K562 (cell line): Measurements from ENCODE around the gene C1orf122. TPM values are rescaled to one million over a fixed set of nuclear protein-coding genes. Genes with fewer than 3 reads are reported as not detected.

Experiments used
- BCOR ChIP-seq: fragments of 450-650 bp; IDR thresholded peaks from 2 replicates; pipeline ENCODE4 v1.6.1; 2016
- CBFB ChIP-seq: sonication (generic); formaldehyde crosslinking; IDR thresholded peaks from 2 replicates; pipeline ENCODE4 v1.4.0; 2020; ENCODE audit warnings: mild to moderate bottlenecking, missing genetic modification reagents
- DPF2 ChIP-seq: fragments of 450-650 bp; IDR thresholded peaks from 2 replicates; pipeline ENCODE4 v1.6.1; 2016
- FIP1L1 ChIP-seq: fragments of 200-400 bp; formaldehyde crosslinking; IDR thresholded peaks from 2 replicates; pipeline ENCODE4 v1.6.1; 2018; ENCODE audit warnings: mild to moderate bottlenecking, low read depth, low read length; ENCODE audit not compliant: poor library complexity, severe bottlenecking
- FUS ChIP-seq: fragments of 200-400 bp; formaldehyde crosslinking; optimal IDR thresholded peaks from 2 replicates; pipeline ENCODE3; 2017; ENCODE audit warnings: low read depth, low read length
- HIVEP1 ChIP-seq: fragments of 250-450 bp; sonication (Bioruptor Pico); IDR thresholded peaks from 2 replicates; pipeline ENCODE4 v1.4.0; 2020; ENCODE audit warnings: mild to moderate bottlenecking
- HNRNPLL ChIP-seq: fragments of 200-400 bp; formaldehyde crosslinking; IDR thresholded peaks from 2 replicates; pipeline ENCODE4 v1.6.1; 2017; ENCODE audit warnings: low read length, low read depth, mild to moderate bottlenecking; ENCODE audit not compliant: poor library complexity, severe bottlenecking
- MAZ ChIP-seq, 2 experiments: fragments of 450-650 bp in 1 of 2; sonication (generic) in 1 of 2; formaldehyde crosslinking; IDR thresholded peaks in 1 of 2; conservative IDR thresholded peaks in 1 of 2; 2 replicates each; pipeline versions ENCODE4 v1.4.0 to v1.5.0; 2020; ENCODE audit warnings: mild to moderate bottlenecking in 1 of 2, missing genetic modification reagents in 1 of 2
- NCOA4 ChIP-seq: fragments of 450-650 bp; IDR thresholded peaks from 2 replicates; pipeline ENCODE4 v1.6.1; 2018; ENCODE audit warnings: mild to moderate bottlenecking; ENCODE audit not compliant: partially characterized antibody
- NFE2 ChIP-seq: IDR thresholded peaks from 2 replicates; pipeline ENCODE4 v1.6.1; 2014; ENCODE audit warnings: antibody characterized with exemption, low read depth
- NFXL1 ChIP-seq: fragments of 450-650 bp; formaldehyde crosslinking; IDR thresholded peaks from 2 replicates; pipeline ENCODE4 v1.4.0; 2021; ENCODE audit warnings: mild to moderate bottlenecking
- PHF21A ChIP-seq: fragments of 450-650 bp; IDR thresholded peaks from 2 replicates; pipeline ENCODE4 v1.6.1; 2017; ENCODE audit warnings: low read depth, borderline replicate concordance
- PTRF ChIP-seq: fragments of 450-650 bp; IDR thresholded peaks from 2 replicates; pipeline ENCODE4 v1.6.1; 2016; ENCODE audit warnings: mild to moderate bottlenecking, missing genetic modification characterization, missing compliant biosample characterization
- SMAD1 ChIP-seq: fragments of 150-350 bp; IDR thresholded peaks from 2 replicates; pipeline ENCODE4 v1.6.1; 2014; ENCODE audit warnings: low read length, low read depth; ENCODE audit not compliant: partially characterized antibody
- SP1 ChIP-seq: sonication (generic); formaldehyde crosslinking; IDR thresholded peaks from 2 replicates; pipeline ENCODE4 v1.8.1; 2022; ENCODE audit warnings: mild to moderate bottlenecking, missing genetic modification reagents
- STAG1 ChIP-seq: sonication (generic); formaldehyde crosslinking; IDR thresholded peaks from 2 replicates; pipeline ENCODE4 v1.5.0; 2020; ENCODE audit warnings: missing genetic modification reagents, borderline replicate concordance
- SUPT5H ChIP-seq: fragments of 450-650 bp; IDR thresholded peaks from 2 replicates; pipeline ENCODE4 v1.6.1; 2016
- TAF9B ChIP-seq: fragments of 450-650 bp; IDR thresholded peaks from 2 replicates; pipeline ENCODE4 v1.6.1; 2018; ENCODE audit warnings: mild to moderate bottlenecking; ENCODE audit not compliant: partially characterized antibody
- TBP ChIP-seq: optimal IDR thresholded peaks from 2 replicates; pipeline ENCODE3; 2011; ENCODE audit warnings: low read depth, low read length, improper control_type of control experiment
- TOE1 ChIP-seq, 2 experiments: fragments of 450-650 bp in 1 of 2; sonication (generic) in 1 of 2; formaldehyde crosslinking in 1 of 2; IDR thresholded peaks; 2 replicates each; pipeline versions ENCODE4 v1.7.1 to v1.8.0; 2016 to 2022; ENCODE audit warnings: borderline replicate concordance in 2 of 2, mild to moderate bottlenecking in 2 of 2, antibody characterized with exemption in 1 of 2, inconsistent platforms in 1 of 2, low read depth in 1 of 2, missing genetic modification reagents in 1 of 2, moderate library complexity in 1 of 2
- ZBTB7A ChIP-seq: IDR thresholded peaks from 2 replicates; pipeline ENCODE4 v1.6.1; 2011; ENCODE audit warnings: low read depth, mild to moderate bottlenecking, low read length, moderate library complexity, borderline replicate concordance; ENCODE audit not compliant: control insufficient read depth
- ZNF511 ChIP-seq: sonication (generic); formaldehyde crosslinking; IDR thresholded peaks from 2 replicates; pipeline ENCODE4 v1.8.0; 2022; ENCODE audit warnings: mild to moderate bottlenecking, missing genetic modification reagents
- ZNF766 ChIP-seq: fragments of 200-800 bp; sonication (Bioruptor generic); conservative IDR thresholded peaks from 2 replicates; pipeline ENCODE4 v1.6.1; 2016; ENCODE audit warnings: missing genetic modification characterization, missing compliant biosample characterization
- polyA plus RNA-seq, 8 experiments: library from polyadenylated mRNA; depleted of rRNA in 4 of 8; stranded (reverse) in 5 of 8; unstranded in 3 of 8; fragments of >200 nt; fragmentation: Nextera tagmentation in 2 of 8; fragmentation: Illumina TruSeq in 1 of 8; extraction: Ambion mirVana in 2 of 8; extraction: Trizol in 1 of 8; gene quantifications; 2 replicates each; pipeline versions ENCODE4 v1.2.1 to v1.2.3, GENCODE V29; 2011 to 2014; ENCODE audit warnings: inconsistent platforms in 1 of 8, missing spikeins in 1 of 8
- total RNA-seq, 7 experiments: library from RNA; depleted of rRNA in 6 of 7; stranded (reverse); fragments of >200 nt in 6 of 7; fragmentation: Illumina TruSeq in 2 of 7; extraction: Trizol in 2 of 7; gene quantifications; 2 replicates each; pipeline versions ENCODE4 v1.2.1 to v1.2.3, GENCODE V29; 2011 to 2021; ENCODE audit warnings: low replicate concordance in 1 of 7
- TF ChIP-seq, protein P1 (sequence below): fragments of 450-650 bp; formaldehyde crosslinking; IDR thresholded peaks from 2 replicates; pipeline ENCODE4 v1.4.0; 2020; ENCODE audit warnings: mild to moderate bottlenecking, moderate library complexity
- TF ChIP-seq, protein P2 (sequence below): fragments of 450-650 bp; formaldehyde crosslinking; IDR thresholded peaks from 2 replicates; pipeline ENCODE4 v1.4.0; 2020; ENCODE audit warnings: mild to moderate bottlenecking, moderate library complexity

The C1orf122 gene
- total and polyA plus RNA-seq, 9 of the 15 experiments (the other 6 are each of a cell fraction or from before 2014, with no cell fraction given) = 3.6 to 70.9 (median 17.3) TPM

GRCh38 chr1:37808369-37809319, 1.1 kb downstream of the C1orf122 start (continued):
- TF ChIP-seq TOE1 (IDR thresholded peaks at IDR 0.05; ENCODE audit: borderline replicate concordance) = no peak
- no peak for TF ChIP-seq TOE1 (CRISPR knock-in tag; IDR thresholded peaks at IDR 0.05; ENCODE audit: borderline replicate concordance, low read depth)
- TF ChIP-seq ZNF511 (CRISPR knock-in tag) = peak; percentile 94
- no peak for TF ChIP-seq NCOA4
- TF ChIP-seq ZBTB7A = peak; percentile 89; the same call in 1 of the 2 replicates
- peak; percentile 24; the same call in 1 of the 2 replicates for TF ChIP-seq SP1 (CRISPR knock-in tag)
- TF ChIP-seq CBFB (CRISPR knock-in tag) = no peak
- no peak for TF ChIP-seq SMAD1
- no peak for TF ChIP-seq HIVEP1
- TF ChIP-seq, protein P1, sequence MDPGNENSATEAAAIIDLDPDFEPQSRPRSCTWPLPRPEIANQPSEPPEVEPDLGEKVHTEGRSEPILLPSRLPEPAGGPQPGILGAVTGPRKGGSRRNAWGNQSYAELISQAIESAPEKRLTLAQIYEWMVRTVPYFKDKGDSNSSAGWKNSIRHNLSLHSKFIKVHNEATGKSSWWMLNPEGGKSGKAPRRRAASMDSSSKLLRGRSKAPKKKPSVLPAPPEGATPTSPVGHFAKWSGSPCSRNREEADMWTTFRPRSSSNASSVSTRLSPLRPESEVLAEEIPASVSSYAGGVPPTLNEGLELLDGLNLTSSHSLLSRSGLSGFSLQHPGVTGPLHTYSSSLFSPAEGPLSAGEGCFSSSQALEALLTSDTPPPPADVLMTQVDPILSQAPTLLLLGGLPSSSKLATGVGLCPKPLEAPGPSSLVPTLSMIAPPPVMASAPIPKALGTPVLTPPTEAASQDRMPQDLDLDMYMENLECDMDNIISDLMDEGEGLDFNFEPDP (CRISPR knock-in tag) = no peak
- no peak for TF ChIP-seq BCOR
- TF ChIP-seq HNRNPLL = peak; percentile 12
- no peak for TF ChIP-seq PTRF (tag)
- TF ChIP-seq NFE2 = no peak
- TF ChIP-seq NFXL1 = no peak
- no peak for TF ChIP-seq DPF2
- 0 out of 2 replicates have a peak, but pooled peaks have one; percentile 9 for TF ChIP-seq SUPT5H
- no peak for TF ChIP-seq ZNF766 (CRISPR knock-in tag)
- TF ChIP-seq MAZ (CRISPR knock-in tag; conservative IDR thresholded peaks at IDR 0.05 in 1 of 2, IDR thresholded peaks at IDR 0.05 in 1 of 2) = peak; percentile 72 to 86; a peak in 3 of 4 replicates
- no peak for TF ChIP-seq PHF21A
- TF ChIP-seq FIP1L1 = peak; percentile 19
- TF ChIP-seq, protein P2, sequence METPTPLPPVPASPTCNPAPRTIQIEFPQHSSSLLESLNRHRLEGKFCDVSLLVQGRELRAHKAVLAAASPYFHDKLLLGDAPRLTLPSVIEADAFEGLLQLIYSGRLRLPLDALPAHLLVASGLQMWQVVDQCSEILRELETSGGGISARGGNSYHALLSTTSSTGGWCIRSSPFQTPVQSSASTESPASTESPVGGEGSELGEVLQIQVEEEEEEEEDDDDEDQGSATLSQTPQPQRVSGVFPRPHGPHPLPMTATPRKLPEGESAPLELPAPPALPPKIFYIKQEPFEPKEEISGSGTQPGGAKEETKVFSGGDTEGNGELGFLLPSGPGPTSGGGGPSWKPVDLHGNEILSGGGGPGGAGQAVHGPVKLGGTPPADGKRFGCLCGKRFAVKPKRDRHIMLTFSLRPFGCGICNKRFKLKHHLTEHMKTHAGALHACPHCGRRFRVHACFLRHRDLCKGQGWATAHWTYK (CRISPR knock-in tag) = no peak
- no peak for TF ChIP-seq TAF9B
- TF ChIP-seq FUS = peak; percentile 73
- TF ChIP-seq TBP = peak; percentile 15
- no peak for TF ChIP-seq STAG1 (CRISPR knock-in tag)
